Fibroblast of peridontal ligament (primary cell): ENCODE results near the gene C20orf204.

ENCODE experiments used
- DNase-seq: peaks from one replicate; pipeline ENCODE4 v3.0.0-alpha.2; 2010; ENCODE audit errors: extremely low read depth

Gene C20orf204

DNA sequence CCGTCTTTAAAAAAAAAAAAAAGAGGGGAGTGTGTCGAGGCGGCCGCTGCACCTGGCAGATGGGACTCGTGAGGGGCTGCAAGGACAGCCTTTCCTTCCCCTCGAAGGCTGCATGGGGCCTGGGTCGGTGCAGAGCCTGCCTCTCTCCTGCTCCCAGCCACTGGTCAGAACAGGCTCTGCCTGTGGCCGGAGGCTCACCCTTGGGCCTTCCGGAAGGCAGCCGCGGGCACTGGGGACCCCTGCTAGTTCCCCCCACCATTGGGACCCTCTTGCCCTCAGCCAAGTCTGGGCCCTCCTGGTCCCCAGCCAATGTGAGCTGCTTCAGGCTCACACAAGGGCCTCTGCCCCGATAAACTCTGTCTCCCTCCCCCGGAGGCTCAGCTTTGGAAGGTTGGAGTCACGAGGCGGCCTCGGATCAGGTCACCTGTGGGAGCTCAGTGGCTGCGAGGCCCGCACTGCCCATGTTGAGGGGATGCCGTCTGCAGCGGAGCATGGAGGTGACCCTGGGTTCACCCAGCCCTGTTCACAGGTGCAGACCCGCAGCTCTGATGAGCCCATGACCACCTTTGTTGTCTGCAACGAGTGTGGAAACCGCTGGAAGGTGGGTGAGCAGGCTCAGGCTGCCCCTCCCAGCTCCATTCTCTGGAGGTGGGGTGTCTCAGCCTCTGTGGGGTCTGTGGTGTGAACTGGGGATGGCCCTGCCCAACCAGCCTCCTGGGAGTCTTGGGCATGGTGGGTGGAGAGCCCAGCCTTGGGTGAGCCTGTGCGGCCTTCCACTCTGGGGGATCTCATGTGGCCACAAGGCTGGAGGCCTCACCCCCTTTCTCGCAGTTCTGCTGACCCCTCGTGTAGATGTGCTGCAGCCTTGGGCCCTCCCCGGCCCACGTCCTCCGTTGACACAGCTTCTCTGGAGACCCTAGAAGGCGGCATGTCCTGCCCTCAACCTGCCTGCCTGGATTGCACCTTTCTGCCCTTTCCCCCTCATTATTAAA, 35.7 kb downstream of the C20orf204 start:
- DNase-seq, result no peak

DNA sequence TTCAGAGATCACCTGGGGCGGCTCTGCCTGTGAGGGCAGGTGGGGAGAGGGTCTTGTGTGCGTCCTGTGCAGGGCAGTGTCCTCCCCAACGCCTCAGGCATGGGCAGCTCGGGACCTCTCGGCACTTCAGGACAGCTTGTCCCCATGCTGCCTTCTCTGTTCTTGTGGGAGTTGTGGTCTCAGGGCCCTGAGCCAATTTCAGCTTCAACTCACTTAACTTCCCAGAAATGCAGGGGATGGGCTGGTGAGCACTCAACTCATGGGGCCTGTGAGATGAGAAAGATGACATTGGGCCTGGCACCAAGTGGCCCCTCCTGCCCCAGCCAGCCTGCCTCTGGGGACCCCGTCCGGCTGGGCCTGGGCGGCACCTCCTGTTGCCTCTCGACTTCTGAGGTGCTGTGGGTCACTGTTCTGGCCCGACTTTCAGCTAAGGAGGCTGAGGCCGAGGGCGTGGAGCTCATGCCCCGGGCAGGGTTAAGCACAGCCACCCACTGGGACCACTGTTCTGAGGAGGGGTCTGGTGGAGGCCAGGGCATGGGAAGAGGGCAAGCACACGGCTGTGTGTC, 36.6 kb downstream of the C20orf204 start:
- DNase-seq, result no peak

DNA sequence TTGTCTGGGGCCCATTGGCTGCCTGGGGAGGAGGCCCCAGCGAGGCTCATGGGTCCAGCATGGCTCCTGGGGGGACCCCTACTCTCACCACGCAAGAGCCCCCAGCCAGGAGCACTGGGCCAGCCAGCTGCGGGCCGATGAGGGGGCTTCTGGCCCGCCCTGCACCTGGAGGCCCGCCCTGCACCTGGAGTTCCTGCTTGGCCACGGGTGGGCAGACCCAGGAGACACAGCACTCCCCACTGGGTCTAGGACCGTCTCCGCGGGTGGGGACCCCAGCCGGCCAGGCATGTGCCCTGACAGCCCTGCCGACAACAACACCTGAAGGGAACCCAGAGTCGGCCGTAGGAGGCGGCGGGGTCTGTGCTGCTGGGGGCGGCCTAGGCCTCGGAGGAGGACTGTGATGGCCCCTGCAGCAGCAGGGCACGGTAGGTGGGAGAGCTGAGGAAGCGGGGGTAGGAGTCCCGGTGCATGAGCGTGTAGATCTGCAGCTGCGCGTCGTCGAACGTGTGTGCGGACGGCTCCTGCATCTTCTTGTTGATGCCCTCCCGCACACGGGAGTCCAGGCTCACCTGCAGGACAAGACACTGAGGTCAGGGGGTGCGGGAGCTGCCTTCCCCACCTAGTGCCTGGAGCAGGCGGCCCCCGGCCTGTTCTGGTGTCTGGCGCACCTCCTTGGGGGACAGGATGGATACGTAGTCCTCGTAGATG, 37.6 kb downstream of the C20orf204 start:
- DNase-seq, result no peak

DNA sequence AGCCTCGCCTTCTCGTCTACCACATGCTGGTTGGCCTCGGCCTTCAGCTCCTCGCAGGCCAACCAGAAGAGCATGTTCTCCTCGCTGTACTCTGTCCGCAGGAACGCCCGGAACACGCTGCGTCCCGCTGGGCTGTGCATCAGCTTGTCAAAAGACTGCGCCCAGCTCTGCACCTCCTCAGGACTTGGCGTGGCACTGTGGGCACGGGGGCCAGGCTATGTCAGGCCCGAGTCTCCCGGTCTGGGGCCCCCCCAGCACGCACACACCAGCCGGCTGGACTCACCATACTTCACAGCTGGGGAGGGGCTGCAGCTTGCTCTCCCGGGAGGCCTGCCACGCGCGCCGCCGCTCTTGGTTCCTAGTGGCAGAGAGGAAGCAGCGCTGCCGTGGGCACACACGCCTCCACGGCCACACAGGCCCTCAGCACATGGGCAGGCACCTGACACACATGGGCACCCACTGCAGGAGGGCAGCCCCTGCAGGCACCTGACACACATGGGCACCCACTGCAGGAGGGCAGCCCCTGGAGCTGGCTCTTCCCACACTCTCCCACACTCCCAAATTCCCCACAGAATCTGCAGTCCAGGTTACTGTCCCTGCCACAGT, 38.3 kb downstream of the C20orf204 start:
- no peak for DNase-seq

DNA sequence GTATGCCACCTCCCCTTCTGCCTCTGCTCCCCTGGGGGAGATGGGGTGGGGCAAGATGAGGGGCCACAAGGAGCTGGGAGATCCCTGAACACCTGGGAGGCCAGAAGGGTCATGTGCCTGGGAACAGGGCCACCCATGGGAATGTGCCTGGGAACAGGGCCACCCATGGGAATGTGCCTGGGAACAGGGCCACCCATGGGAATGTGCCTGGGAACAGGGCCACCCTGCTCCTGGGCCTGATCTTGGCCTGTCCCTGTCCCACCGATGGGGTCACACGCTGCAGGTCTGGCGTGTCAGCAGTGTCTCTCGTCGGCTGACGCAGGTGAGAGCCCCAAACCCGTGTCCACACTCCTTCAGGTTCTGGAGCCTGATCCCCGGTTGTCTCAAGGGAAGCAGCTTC, 39.0 kb downstream of the C20orf204 start:
- no peak for DNase-seq

DNA sequence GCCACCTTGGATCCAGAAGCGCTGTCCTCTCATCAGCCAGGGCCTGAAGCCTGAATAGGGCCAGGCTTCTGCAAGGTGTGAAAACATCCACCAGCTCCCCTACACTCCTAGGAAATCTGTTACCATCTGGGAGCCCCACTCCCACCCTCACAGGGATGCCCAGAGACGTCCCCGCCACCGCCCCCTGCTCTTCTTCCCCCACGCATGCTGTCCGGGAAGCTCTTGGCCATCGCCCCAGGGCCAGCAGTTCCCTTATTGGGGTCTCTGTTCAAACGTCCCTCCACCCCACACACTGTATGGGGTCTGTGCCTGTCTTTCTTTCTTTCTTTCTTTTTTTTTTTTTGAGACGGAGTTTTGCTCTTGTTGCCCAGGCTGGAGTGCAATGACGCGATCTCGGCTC, 39.6 kb downstream of the C20orf204 start:
- DNase-seq, result no peak

DNA sequence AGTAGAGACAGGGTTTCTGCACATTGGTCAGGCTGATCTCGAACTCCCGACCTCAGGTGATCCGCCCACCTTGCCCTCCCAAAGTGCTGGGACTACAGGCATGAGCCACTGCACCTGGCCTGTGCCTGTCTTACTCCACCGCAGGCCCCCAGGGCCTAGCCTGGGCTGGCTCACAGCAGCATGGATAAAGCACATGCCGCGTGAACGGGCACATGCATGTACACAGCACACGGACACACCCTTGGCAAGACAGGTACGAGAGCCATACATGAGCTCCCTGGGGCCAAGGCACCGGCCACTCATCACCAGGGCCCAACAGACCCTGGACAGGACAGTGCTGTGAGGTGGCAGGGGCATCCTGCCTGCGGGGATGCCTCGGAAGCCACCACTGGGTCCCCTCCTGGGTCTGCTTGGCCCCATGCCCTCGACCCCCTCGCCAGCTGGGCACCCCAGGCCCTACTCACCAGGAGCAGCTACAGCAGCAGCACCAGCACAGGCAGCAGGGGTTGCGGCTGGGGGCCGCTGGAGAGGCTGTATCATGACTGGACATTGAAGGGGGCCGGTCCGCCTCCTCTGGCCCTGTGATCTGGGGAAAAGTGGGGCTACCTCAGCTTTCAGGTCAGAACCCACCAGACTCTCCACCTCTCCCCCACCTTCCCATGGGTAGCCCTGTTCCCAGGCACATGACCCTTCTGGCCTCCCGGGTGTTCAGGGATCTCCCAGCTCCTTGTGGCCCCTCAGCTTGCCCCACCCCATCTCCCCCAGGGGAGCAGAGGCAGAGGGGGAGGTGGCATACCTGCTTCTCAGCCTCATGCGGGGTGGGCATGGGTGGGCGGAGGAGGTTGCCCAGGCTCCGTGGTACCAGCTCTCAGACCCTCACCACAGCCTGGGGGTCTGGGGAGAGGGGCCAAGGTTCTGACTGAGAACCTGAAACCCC, 40.3 kb downstream of the C20orf204 start:
- DNase-seq, result no peak

DNA sequence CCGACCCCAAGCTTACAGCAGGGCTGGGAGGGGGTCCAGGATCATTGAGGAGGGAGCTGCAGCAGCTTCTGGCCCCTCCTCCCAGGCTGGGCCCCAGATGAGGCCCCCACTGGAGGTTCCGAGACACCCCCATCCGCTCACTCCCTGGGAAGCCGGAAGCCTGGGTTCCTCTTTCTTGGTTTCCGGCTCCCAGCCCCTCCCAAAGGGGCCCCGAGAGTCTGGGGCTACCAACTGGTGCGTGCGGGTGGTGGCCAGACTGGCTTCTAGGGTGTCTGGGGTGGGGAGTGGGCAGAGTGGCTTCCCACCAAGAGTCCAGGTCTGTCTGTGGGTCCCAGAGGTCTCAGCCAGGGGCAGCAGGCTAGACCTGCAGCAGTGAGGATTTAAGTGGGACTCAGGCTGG, 41.1 kb downstream of the C20orf204 start:
- DNase-seq, result no peak

DNA sequence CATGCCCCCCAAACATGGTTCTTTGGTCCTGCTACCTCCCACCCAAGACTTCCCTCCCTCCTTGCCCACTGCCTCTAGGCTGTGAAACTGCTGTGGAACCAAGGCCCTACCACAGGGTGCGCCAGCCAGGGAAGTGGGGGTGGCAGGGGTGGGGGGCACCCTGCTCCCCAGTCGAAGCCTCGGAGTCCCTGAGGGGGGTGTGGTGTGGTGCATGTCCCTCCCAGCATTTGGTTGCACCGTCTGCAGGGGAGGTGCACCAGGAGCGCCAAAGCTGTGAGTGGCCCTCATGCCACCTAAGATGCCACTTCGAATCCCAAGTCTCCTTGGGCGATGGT, 41.5 kb downstream of the C20orf204 start:
- DNase-seq, result no peak

DNA sequence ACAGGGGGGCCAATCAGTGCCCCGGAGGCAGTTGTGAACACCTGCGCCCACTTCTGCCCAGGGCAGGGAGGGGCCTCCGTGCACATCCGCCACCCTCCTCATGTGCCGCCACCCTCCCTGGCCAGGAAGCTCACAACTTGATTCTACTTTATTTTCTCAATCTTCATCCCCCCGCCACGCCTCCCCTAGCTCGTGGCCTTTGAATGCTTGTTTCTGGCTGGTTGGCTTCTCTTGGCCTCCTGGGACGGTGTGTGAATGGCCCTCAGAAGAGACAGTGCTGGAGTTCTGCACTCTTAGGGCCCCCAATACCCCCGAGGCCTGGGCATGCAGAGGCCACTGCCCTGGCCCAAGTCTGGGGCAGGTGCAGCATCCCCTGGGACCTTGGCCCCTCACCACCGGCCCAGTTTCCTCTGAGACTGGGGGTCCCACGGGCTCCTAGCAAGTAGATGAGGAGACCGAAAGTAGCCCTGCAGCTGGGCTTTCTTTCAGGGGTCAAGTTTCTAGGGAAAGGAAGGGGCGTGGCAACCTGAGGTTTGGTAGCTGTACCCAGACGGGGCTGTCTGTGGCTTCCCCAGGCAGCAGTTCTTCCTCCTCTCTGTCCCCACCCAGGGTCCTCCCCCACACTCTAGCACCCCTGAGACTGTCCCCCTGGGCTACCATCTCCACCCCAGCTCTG, 42.0 kb downstream of the C20orf204 start:
- no peak for DNase-seq

DNA sequence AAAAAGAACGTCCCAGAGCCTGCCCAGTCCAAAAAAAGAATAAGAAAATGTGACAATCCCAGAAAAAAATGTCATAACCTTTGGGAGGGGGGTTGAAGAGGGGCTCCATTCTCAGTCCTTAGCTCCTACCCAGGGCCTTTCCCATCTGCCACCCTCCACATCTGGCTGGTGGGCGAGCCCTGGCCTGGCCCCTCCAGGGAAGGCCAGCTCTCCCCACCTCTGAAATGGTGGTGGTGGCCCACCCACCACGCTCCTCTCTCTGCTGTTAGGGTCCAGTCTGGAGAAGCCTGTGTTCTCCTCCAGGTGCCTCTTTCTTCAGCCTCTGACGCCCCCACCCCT, 42.9 kb downstream of the C20orf204 start:
- DNase-seq, result no peak

DNA sequence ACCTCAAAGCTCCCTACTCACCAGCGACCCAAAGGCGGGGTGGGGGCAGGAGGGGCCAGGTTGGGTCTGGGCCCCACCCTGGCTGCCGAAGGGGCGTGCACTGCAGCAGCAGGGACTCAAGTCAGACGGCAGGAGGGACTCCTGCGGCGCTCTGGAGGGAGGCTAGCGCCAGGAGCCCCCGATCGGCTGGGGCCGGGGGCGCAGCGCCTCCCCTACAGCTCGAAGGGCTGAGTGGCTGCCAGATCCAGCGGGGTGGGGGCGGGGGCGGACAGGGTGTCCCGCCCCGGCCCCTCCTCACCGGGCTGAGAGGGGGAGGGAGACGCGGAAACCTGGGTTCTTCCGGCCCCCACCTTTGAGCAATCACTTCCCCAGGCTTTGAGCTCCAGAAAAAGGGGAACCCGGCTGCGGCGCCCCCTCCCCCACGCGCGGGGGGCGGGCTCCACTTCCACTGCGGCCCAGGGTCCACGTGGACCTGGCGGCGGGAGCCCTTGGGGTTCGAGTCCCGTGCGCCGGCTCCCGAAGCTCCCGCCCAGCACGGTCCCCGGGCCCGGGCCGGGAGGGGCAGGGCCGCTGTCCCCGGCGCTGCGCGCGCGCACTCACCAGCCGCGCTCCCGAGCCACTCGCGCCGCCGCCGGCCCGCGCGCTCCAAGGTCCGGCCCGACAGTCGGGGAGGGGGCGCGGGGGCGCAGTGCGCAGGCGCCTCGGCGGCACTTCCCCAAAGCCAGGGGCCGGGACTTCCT, 43.5 kb downstream of the C20orf204 start, which contains the start of gene RGS19:
Gene RGS19 (minus strand): TSS at position 246 of the 740 bp plus-strand sequence. CDS start 2,632 bp downstream, outside the sequence.
- peak; percentile 40 for DNase-seq

DNA sequence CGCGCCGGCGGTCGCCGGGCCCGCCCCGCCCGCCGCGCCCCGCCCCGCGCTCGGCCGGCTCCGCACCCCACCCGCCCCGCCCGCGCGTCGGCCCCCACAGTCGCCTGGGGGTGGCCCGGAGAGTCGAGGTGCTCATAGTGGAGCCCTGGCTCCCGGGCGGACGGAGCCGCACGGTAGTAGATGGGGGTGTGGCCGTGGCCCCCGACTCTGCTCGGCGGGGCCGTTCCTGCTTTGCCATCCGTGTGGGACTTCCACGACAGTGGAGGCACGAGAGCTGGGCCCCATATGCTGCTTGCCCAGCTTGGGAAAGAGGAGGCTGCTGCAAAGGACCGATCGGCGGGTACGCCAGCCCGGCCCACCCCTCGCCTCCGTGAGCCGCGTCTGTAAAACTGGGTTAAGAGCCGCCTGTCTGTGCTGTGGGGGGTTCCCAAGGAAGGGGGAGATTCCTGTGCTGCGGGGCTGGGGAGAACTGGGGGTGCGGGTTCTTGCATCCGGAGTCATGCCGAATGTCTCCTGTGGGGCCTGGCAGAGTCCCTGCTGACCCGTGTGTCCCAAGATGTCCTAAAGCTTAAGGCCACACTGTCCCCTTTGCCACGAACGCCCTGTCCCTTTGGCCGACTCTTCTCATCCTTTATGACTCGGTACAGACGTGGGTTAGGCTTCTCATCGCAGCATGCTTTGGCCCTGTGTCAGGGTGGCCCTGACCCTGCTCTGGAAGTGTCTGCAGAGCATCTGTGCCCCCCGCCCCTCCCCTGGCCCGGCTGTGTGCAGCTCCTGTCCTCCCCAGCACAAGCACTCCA, 44.2 kb downstream of the C20orf204 start, which contains the start of gene OPRL1:
Gene OPRL1 (plus strand): TSS at position 70 of the 800 bp plus-strand sequence. CDS start 12,639 bp downstream, outside the sequence.
- no peak for DNase-seq

DNA sequence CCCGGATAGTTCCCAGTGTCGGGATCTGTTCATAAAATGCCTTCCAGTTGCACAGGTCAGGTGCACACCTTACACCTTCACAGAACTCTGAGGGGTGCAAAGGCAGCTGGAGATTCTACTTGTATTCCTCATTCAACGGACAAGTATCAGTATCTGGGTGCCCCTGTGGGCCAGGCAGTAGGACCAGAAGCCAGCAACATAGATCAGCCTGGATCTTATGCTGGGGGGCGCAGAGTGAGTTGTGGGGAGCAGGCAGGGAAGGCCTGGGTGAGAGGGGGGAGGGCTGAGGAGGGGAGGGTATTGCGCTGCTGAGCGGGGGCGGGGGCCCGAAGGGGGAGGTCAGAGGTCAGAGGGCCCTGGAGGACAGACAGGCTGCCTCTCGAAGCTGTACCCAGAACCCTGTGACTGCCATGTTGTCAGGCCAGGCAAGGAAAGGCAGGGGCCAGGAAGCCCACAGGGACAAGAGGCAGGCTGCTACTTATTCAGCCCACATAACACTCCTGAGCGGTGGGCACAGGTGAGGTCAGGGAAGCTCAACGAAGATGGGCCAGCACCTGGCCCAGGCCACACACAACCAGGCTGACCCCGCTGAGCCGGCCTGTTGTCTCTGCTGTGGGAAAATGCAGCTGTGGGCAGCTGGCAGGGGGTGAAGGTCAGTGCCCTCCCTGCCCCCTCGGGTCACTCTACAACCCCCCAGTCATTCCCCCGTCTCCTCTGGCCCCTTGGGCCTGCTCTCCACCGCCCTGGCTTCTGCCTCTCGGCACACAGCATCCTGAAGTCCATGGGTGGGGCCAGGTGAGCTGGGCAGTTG, 45.0 kb downstream of the C20orf204 start:
- DNase-seq, result no peak

DNA sequence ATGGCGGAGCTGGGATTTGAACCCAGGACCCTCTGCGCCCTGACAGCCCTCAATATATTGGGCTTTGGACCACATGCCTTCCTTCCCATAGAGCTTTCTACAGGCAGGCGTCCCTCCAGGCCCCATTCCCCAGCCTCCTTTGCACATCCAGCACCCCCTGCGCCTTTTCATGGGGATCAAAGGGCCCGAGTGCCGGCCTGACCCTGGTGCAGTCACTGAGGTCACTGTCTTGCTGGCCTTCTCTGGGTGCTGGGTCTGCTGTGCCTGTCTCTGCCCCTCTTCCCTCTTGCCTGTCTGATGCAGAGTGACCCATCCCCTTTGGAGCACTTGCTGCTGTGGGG, 45.6 kb downstream of the C20orf204 start:
- no peak for DNase-seq

DNA sequence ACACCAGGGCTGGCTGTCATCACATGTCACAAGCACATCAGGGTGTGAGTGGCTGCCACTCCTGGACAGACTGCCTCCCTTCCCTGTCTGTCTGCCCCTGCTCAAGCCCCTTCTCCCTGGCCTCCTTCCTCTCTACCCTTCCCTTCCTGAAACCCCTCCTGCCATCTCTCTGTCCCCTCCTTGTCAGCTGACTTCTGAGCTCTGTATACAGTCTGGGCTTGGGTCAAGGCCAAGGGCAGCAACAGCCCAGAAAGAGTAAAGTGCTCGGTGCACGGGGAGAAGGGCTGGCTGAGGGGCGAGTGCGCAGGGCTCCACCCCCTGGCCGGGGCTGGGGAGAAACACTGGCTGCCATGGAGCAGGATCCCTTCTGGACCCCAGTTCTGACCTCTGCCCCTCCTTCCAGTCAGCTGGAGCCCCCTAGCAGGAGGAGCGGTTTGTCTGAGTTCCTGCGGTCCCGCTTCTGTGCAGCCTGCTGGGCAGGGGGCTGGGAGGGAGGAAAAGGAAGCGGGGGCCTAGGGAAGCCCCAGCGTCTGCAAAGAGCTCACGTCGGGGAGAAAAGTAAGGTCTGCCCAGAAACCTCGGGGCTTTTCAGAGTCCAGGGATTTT, 46.2 kb downstream of the C20orf204 start:
- no peak for DNase-seq

DNA sequence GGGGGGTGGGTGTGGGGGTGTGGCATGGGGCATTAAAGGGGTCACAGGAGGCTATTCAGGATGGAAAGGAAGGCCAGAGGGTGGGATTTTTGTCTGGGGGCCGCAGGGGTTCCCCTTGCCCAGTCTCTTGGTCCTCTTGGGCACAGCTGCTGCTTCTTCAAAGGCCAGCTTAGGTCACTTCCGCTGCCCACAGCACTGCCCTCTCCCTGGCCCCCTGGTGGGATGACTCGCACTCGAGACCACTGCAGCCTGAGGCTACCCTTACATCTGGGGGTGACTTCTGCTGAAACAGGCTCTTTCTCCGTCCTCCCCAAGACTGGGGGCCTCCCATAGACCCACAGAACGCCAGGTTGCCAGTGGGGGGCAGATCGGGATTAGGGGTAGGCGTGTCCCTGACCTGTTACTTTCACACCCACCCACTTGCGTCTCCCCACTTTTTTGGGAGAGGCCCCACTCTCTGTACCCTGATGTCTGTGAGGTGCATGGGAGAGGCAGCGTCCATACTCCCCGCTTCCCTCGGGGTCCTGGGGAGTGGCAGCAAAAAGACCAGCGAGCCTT, 46.9 kb downstream of the C20orf204 start:
- DNase-seq, result no peak
